Stomach smooth muscle (tissue), 2 donors: ENCODE data around the gene SYTL2.
"Not testable (repeated sequence)": the region's sequence is repeated elsewhere in the genome, so short reads cannot be mapped to it uniquely, and the experiment has no call there.

Source experiments
- H3K27ac ChIP-seq: one replicate; pipeline ENCODE4 v1.7.0; 2013; ENCODE audit warnings: mild to moderate bottlenecking, low read length, inconsistent platforms
- H3K27me3 ChIP-seq, 2 donors: one replicate each; pipeline ENCODE4 v1.7.0; 2013; ENCODE audit warnings: low read length in 2 of 2; ENCODE audit not compliant: insufficient read depth in 2 of 2, control insufficient read depth in 1 of 2
- H3K36me3 ChIP-seq, 2 donors: one replicate each; pipeline ENCODE4 v1.7.0; 2013; ENCODE audit warnings: low read length in 2 of 2; ENCODE audit not compliant: control insufficient read depth in 2 of 2, insufficient read depth in 2 of 2
- H3K4me1 ChIP-seq: one replicate; pipeline ENCODE4 v1.7.0; 2013; ENCODE audit warnings: low read length; ENCODE audit not compliant: control insufficient read depth, insufficient read depth
- H3K4me3 ChIP-seq, 2 donors: one replicate each; pipeline ENCODE4 v1.7.0; 2013; ENCODE audit warnings: low read length in 2 of 2
- H3K9ac ChIP-seq, 2 donors: one replicate each; pipeline ENCODE4 v1.7.0; 2013; ENCODE audit warnings: low read length in 2 of 2, mild to moderate bottlenecking in 1 of 2
- H3K9me3 ChIP-seq, 2 donors: one replicate each; pipeline ENCODE4 v1.7.0; 2013; ENCODE audit warnings: low read length in 2 of 2; ENCODE audit not compliant: control insufficient read depth in 2 of 2
- donor health status: healthy.
- donor health status: Pancreatic carcinoma.

The SYTL2 gene

DNA sequence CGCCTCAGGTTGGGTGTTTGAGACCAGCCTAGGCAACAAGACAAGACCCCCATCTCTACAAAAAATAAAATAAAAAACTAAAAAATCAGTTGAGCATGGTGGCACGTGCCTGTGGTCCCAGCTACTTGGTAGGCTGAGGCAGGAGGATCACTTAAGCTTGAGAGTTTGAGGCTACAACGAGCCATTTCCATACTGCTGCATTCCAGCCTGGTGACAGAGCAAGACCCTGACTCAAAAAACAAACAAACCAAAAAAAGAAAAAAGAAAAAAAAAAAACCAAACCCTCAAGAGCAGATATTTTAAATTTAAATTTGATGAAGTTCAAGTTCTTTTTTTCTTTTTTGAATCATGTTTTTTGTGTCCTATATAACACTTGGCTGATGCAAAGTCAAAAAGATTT lies 37.1 kb upstream of the SYTL2 start:
- no peak overlapping the region for H3K9ac ChIP-seq

GRCh38 chr11:85847436-85847835 lies 36.5 kb upstream of the SYTL2 start:
- H3K9ac ChIP-seq: no peak overlapping the region
- H3K36me3 ChIP-seq: no peaks in the 10 kb centered on the region
- H3K4me1 ChIP-seq: no peaks in the 10 kb centered on the region
- no peak overlapping the region for H3K27ac ChIP-seq
- no peak overlapping the region for H3K4me3 ChIP-seq
- no peaks in the 10 kb centered on the region for H3K27me3 ChIP-seq
- no peaks in the 10 kb centered on the region for H3K9me3 ChIP-seq

More for the DNA sequence above, 37.1 kb upstream of the SYTL2 start:
- Histone ChIP-seq H3K4me1 (no peaks in the 10 kb centered on the region), H3K9me3 (no peaks in the 10 kb centered on the region), H3K27ac (no peak overlapping the region), H3K27me3 (no peaks in the 10 kb centered on the region), H3K4me3 (no peak overlapping the region), H3K36me3 (no peaks in the 10 kb centered on the region)

DNA sequence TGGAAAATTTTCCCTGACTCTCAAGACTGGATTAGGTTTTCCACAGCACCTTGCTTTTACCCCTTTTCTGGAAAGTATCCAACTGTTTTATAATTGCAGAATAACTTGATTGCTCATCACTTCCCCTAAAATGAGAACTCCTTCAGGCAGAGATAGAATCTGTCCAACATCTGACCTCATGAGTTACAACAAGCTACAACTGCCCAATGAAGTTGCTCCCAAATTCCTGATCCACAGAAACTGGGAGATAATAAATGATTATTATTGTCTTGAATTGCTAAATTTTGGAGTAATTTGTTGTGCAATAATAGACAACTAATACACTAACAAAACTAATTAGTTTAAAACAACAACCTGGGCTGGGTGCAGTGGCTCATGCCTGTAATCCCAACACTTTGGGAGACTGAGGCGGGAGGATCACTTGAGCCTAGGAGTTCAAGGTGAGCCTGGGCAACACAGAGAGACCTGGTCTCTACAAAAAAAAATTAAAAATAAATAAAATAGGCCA lies 34.2 kb upstream of the SYTL2 start:
- Histone ChIP-seq H3K9me3 (no peaks in the 10 kb centered on the region), H3K27ac (no peak overlapping the region), H3K4me3 (no peak overlapping the region), H3K9ac (no peak overlapping the region), H3K4me1 (no peaks in the 10 kb centered on the region), H3K27me3 (no peaks in the 10 kb centered on the region), H3K36me3 (no peaks in the 10 kb centered on the region)

- no peak overlapping the region for H3K27ac ChIP-seq
Observed at GRCh38 chr11:85844439-85845123, 33.6 kb upstream of the SYTL2 start.

DNA sequence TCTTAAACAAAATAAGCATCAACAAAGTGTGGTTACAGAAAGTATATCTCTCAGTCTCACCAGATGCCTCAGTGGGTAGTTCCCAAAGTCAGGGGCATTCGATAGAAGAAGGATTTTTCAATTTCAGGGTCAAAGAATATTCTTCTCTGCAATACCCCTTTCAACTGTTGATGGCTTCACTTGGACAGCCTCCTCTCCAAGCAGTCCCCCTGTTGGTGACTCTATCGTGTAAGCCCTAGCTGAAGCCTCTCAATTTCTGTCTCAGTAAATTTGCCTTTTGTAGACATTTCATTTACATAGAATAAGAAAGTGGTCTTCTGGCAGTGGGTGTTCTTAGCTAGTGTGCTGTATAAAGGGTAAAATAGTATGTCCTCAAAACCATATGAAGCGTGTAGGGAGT lies 33.0 kb upstream of the SYTL2 start:
- Histone ChIP-seq H3K27ac (no peak overlapping the region), H3K4me1 (no peaks in the 10 kb centered on the region)

More at GRCh38 chr11:85844439-85845123, 33.6 kb upstream of the SYTL2 start:
- Histone ChIP-seq H3K36me3 (no peaks in the 10 kb centered on the region), H3K4me3 (no peak overlapping the region), H3K4me1 (no peaks in the 10 kb centered on the region), H3K27me3 (no peaks in the 10 kb centered on the region), H3K9ac (no peak overlapping the region), H3K9me3 (no peaks in the 10 kb centered on the region)

GRCh38 chr11:85840932-85841331 lies 30.0 kb upstream of the SYTL2 start:
- not testable (repeated sequence) for H3K4me3 ChIP-seq, H3K36me3 ChIP-seq, H3K9me3 ChIP-seq, H3K27ac ChIP-seq, H3K27me3 ChIP-seq, H3K9ac ChIP-seq, H3K4me1 ChIP-seq

More for the DNA sequence above, 33.0 kb upstream of the SYTL2 start:
- H3K4me3 ChIP-seq: no peak overlapping the region
- H3K36me3 ChIP-seq: no peaks in the 10 kb centered on the region
- H3K9me3 ChIP-seq: no peaks in the 10 kb centered on the region
- no peak overlapping the region for H3K9ac ChIP-seq
- no peaks in the 10 kb centered on the region for H3K27me3 ChIP-seq

GRCh38 chr11:85835729-85836128 lies 24.8 kb upstream of the SYTL2 start:
- Histone ChIP-seq H3K27me3 (no peaks in the 10 kb centered on the region), H3K4me1 (no peaks in the 10 kb centered on the region), H3K9ac (no peak overlapping the region), H3K4me3 (no peak overlapping the region), H3K36me3 (no peaks in the 10 kb centered on the region), H3K9me3 (peaks cover 2 to 8% of the 10 kb centered on the region in 2 donors), H3K27ac (no peak overlapping the region)

GRCh38 chr11:85835263-85835662 lies 24.3 kb upstream of the SYTL2 start:
- no peaks in the 10 kb centered on the region for H3K36me3 ChIP-seq
- no peaks in the 10 kb centered on the region for H3K4me1 ChIP-seq
- no peak overlapping the region for H3K27ac ChIP-seq
- H3K27me3 ChIP-seq: no peaks in the 10 kb centered on the region
- H3K9me3 ChIP-seq: peaks cover 2 to 8% of the 10 kb centered on the region in 2 donors
- no peak overlapping the region for H3K9ac ChIP-seq
- no peak overlapping the region for H3K4me3 ChIP-seq

DNA sequence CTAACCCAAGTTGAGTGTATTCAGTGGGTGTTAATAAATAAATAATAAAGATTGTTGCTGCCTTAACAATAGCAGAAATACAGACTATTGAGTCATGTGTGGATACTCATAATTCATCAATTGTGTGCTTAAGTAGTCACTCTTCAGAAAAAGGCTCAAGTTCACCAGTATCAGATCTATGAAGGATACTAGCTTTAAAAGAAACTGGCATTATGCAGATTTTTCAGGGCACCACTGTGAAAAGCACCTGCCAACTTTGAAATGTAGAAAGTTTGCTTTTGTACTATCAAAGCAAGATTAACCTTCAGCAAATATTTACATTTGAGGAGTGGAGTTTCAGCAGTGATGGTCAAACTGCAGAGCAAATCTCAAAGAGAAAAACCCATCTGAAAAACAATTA lies 20.1 kb upstream of the SYTL2 start:
- Histone ChIP-seq H3K36me3 (no peaks in the 10 kb centered on the region), H3K27me3 (no peaks in the 10 kb centered on the region)

GRCh38 chr11:85829172-85829571 lies 18.2 kb upstream of the SYTL2 start:
- Histone ChIP-seq H3K27ac (no peak overlapping the region), H3K4me3 (no peak overlapping the region), H3K27me3 (no peaks in the 10 kb centered on the region), H3K4me1 (peaks cover 3% of the 10 kb centered on the region), H3K9ac (no peak overlapping the region), H3K36me3 (no peaks in the 10 kb centered on the region), H3K9me3 (no peaks in the 10 kb centered on the region)

More for the DNA sequence above, 20.1 kb upstream of the SYTL2 start:
- H3K9ac ChIP-seq: no peak overlapping the region
- H3K4me3 ChIP-seq: no peak overlapping the region
- peaks cover 2 to 8% of the 10 kb centered on the region in 2 donors for H3K9me3 ChIP-seq
- peaks cover 2% of the 10 kb centered on the region for H3K4me1 ChIP-seq
- no peak overlapping the region for H3K27ac ChIP-seq

DNA sequence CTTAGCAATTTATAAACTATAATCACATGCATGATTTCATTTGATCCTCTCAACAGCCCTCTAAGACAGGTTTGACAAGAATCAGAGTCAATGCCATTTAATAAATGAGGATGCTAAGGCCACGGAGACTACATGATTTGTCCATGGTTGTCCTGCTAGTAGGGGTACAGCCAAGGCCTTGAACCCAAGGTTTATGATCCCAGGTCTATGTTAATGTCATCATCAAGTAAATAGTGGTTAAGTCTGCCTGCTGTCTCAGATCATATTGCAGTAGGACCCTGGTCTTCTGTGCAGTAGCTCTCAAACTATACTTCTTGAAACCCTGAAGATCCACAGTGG lies 17.7 kb upstream of the SYTL2 start:
- Histone ChIP-seq H3K9me3 (no peaks in the 10 kb centered on the region), H3K4me1 (peaks cover 3% of the 10 kb centered on the region), H3K9ac (no peak overlapping the region), H3K36me3 (no peaks in the 10 kb centered on the region), H3K4me3 (no peak overlapping the region), H3K27me3 (no peaks in the 10 kb centered on the region), H3K27ac (no peak overlapping the region)
